GM21723 (cell line): ENCODE data around the gene EFL1.
A peak's percentile ranks its signal among the peaks of the same experiment; 100 is the strongest.
"Not testable (repeated sequence)": the region's sequence is repeated elsewhere in the genome, so short reads cannot be mapped to it uniquely, and the experiment has no call there.

ENCODE experiments used
- ATAC-seq: cut with Tn5 transposase; IDR thresholded peaks from one replicate; pipeline ENCODE4 v1.9.1; 2021; ENCODE audit warnings: mild to moderate bottlenecking, moderate library complexity; ENCODE audit not compliant: unreplicated experiment

The EFL1 gene

DNA sequence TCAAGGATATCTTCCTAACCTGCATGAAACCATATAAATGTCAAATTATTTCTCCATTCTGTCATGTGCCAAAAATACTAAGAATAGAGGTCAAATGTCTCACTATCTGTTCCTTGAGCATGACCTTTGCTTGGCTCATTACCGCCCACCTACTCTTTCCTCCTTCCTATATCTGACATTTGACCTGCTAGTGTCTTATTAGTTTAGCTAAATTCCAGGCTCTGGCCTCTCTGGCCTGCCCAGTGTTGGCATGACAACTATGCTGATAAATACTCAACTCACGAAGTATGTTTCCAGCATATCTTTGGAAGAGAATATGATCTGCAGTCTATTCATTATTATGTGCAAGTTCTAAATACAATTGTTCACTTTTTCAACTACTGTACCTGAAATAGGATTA, 58.0 kb downstream of the EFL1 start:
- ATAC-seq, result not testable (repeated sequence)

DNA sequence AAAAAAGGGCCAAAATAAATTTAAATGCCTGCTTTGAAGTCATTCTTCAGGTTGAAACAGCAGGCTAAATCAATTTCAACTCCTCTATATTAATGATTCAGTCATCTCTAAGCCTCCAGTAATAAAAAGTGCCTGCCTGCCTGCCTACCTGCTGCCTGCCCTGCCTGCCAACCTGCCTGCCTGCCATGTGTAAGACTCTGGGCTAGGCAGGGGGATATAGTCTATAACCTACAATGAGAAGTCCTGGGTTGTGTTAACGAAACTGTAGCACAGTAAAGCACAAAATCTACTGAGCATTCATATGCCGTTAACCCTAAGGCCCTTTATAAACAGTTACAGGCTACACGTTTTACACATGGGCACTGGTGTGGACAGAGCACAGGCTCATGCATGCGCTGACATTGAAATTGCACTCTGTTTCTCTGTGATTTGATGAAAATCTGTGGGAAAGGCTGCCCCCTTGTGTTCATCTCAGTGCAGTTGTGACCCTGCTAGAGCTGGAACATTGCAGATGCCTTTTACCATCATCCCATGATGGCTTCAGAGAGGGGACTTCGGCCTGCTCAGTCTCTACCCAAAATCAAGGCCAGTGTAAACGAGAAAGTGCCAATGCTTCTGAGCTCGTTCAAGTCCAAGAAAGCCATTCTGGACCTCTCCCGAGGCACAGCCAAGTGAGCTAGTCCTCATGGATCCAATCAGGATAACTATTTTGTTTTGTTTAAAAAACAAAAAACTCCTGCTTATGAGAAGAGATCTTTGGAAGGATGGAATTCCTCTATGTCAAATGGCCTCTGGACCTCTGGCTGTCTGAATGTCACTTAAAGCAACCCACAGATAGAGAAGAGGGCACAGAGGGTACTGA, 64.6 kb downstream of the EFL1 start:
- ATAC-seq, result peak; percentile 90

DNA sequence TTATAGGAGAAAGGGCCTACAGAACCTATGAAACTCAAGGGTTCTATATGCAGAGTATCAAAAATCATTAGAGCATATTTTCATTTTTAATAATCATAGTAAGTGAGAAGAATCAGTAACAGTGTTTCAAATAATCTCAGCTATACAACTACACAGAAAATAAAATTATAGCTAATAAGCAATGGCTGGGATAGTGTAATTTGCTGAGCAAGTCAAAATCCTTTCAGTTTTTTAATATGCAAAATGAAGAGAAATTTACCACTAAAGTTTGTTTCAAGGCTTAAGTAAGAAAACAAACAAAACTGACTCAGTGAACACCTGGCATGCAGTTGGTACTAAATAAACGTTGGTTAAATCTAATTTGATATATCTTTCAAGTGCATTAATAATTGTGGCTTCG, 66.2 kb downstream of the EFL1 start:
- no peak for ATAC-seq

DNA sequence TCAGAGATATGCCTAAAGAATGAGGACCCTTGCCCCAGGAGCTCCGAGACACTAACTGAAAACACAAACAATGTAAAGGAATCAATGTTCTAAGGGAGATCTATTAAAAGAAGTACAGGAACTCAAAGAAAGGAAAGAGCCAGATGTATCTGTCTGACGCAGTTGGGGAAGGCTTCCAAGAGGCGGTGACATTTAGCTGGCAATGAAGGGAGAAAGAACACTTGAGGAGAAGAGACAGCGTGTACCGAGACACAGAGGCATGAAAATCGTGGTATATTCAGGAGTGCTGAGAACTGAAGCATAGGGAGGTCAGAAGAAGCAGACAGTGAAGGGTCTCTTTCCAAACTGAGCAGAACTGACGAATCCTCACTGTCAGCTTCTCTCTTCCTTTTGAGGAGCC, 66.7 kb downstream of the EFL1 start:
- ATAC-seq, result not testable (repeated sequence)

DNA sequence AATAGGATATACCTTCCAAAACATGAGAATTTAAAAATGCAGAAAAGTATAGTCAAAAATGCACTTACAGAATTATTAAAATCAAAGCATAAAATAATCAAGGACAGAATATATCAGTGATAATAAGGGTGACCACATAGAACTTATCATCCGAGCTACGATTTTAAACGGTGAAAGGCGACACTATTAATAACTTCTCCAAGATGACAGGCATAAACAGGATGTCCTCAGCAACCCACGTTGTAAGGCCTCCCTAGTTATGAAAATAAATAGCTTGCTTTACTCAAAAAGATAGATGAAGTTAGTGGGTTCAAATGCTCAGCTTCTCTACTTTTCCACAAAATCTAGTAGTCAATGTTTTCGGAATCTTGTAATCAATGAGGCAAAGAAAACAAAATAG, 68.0 kb downstream of the EFL1 start:
- not testable (repeated sequence) for ATAC-seq

DNA sequence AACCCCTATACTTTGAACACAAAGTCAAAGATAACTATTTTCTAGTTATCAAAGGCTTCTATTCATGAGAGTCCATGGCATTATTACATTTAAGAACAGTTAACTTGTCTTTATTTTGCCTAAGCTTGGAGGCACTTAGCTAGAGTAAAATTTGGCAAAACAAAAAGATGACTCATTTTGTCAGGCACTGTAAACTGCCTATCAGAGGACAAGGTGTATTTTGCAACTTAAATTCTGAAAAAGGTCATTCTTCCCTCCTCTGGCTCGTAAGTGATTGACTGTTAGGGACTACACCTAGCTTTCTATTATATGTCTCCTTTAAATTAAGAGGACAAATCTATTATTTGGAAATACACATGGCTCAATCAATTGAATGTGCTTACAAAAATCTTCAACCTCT, 69.1 kb downstream of the EFL1 start:
- not testable (repeated sequence) for ATAC-seq

DNA sequence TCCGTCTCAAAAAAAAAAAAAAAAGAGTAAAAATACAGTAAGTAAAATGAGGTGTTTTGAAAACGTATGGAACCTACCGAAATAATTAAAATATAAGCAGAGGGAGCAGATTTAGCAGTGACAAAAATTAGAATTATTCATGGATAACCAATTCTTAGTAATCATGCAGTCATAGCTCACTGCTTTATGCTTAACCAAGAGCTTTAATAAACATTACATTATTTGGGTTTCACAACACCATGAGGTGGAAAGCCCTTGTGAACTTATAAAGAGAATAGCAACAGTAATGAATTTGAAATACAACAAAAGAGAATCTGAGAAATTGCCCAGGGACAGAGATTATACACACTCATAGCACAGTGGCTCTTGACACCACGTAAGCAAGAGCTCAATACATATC, 70.1 kb downstream of the EFL1 start:
- ATAC-seq, result not testable (repeated sequence)

DNA sequence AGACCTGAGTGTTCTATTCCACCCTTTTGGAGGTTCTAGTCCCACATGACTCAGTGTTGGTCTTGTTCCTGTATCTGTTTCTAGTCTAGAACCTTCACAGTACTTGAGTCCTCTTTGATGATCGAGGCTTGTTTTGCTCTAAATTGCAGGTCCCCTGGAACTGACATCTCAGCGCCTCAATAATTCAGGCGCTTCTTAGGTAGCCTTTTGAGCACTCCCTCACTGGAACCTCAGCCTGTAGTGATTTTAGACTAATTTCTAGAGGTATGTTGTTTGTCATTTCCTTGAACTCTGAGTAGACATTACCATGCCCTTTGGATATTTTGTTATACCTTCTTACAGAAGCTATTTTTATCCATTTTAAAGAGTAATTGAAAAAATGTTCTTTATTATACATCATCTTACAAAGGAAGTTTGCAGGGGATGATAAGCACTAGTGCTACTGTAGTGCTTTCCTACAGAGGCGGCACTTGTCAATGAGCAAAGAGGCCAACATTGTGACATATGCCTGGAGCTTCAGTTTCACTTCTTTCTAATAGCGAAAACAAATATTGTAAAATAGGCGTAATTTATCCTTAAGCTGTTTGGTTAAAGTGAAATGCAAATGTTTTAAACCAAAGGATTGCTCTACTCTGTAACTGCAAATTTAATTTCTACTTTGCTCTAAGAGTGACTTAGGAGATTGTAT, 75.7 kb downstream of the EFL1 start:
- ATAC-seq, result peak; percentile 90

DNA sequence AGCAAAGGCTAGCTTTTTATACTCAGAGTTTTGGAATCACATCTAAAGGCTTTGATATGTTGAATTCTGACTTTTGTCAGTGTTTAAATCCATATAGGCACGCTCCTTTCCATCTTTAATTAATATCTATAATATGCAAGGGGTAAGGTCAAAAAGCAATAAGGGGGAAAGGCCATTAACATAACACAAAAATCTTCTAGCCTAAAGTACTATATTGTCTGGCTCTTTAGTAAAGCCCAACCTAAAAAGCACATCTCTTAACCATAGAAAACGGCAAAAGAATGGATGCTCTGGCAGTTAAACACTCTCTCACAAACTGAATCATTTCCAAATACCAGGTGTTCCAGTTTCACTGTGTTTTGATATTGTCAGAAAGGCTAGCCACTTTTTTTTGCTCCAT, 76.4 kb downstream of the EFL1 start:
- ATAC-seq, result no peak

DNA sequence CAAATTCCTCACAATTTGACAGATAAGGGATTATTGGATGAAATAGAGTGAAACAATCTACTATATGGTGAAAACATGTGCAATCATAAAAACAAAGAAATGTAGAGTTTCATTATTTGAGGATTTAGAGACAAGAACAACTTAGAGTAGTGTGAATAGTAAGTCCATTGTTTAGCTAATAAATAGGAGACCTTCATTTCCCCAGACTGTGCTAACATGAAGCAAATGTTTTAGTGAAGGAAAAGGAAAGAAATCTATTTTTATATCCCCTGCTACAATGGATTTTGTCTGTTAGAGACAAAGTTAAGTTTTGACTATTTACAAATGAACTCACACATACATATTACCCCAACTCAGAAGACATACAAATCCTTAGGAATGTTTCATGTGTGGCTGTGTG, 77.8 kb downstream of the EFL1 start:
- ATAC-seq, result no peak

DNA sequence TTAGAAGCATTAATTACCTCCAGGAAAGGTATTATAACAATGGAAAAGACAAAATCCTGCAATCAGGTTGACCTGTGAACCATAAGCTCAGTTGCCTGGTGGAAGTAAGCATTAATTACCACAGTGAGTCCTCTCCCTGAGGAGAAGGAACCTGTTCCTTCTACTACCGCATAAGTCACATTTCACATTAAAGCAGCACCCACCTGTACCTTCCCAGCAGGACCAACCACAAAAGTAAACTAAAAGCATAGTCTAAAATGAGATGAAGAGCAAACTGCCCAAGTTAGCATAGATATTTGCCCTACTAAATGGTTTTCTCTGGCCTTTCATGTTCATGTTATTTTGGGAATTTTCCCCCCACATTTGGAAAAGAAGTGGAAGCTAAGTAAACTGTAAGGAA, 78.2 kb downstream of the EFL1 start:
- no peak for ATAC-seq

DNA sequence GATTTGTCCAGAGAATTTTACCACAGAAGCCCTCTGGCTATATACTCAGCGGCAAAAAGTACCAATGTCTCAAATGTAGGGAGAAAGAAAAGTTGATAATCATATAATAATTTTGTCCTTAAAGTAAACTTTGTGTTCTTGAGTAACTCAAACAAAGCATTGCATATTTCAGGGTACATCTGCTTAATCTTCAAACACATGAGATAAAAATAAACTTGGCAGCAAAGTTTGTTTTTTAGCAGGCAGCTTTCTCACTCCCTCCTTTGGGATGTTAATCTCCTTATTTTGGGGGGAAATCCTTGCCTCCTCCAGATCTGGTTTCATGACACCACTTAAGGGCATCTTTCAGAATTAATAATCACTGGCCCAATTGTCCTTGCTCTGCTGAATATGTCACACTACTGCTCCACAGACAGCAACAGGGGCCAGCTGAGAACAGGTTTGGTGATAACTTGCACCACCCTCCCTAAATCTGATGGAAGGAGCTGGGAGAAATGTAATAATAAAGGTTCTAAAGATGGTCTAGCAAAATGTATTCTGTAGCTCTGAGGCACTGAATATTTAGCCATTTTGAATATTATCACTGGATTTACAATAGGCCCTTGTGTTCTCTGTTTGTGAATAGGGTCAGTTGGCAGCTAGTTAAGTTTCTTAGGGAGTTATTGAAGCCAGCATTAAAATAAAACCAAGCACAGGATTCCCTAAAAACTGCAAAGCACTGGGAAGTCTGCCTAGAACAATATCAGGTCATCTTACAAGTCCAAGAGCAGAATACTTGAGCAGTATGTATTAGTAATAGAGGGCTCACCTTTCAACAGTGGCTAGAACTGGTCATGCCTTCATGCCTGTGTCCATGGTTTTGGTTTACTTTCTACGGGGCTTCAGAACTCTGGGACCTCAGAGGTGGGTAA, 79.2 kb downstream of the EFL1 start:
- no peak for ATAC-seq

DNA sequence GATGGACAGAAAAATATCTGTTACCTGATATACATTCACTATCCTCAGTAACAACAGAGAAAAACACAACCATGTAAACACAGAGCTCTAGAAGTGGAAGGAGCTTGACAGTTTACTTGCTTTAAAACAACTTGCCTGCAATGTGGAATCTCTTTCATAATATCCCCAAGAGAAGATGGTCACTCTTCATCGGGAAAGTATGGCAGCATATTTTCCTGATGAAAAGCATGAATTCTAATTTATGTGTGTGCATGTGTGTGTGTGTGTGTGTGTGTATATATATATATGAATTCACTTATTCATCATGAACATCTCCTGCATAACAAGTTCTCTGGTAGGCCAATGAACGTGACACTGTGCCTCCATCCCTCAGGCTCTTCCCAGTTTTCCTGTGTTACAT, 81.2 kb downstream of the EFL1 start:
- ATAC-seq, result no peak

DNA sequence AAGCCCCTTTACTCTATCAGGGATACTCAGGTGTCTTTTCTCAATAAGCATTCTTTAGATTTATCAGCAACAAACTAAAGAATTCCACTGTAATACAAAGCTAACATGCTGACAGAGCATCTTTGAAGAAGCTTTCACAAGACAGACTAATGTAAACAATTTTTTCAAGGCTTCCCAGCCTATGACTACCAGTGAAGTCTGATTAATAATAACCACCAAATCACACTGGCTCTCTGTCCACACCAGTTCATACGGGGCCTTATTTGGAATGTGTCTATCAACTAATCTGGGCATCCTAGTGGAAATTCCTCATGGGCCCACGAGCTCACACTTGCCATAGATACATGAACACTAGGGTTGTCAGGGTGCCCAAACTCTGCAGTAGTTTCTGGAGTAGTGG, 84.5 kb downstream of the EFL1 start:
- no peak for ATAC-seq

DNA sequence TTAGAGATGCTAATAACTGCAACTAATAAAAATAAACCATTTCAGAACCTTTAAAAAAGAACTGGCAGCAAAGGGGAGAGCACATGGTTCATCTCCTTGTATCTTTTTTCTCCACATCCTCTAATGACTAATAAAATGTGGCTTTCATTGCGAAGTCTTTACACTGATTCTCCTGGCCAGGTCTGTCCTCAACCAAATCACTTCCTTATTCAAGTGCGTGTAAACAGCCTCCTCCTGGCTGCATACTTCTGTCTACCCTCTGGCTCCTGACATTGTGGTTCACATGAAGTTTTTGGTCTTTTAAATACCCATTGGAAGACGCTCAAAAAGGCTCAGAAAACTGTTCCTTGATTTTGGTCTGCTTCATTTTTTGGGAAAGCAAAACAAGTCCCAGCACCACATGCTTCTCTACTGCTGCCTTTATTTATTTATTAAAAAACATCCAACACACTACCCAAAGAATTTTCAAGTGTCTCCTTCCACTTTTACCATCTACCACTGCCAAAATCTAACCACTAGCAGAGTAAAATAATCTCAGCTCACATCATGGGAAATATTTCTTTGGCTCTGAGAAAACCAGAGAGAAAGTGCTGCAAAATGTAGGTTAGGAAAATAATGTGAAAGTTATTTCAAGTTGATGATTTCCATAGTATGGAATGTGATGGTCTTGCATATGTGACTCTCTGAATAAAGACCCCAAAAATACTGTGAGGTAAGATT, 85.1 kb downstream of the EFL1 start:
- no peak for ATAC-seq

DNA sequence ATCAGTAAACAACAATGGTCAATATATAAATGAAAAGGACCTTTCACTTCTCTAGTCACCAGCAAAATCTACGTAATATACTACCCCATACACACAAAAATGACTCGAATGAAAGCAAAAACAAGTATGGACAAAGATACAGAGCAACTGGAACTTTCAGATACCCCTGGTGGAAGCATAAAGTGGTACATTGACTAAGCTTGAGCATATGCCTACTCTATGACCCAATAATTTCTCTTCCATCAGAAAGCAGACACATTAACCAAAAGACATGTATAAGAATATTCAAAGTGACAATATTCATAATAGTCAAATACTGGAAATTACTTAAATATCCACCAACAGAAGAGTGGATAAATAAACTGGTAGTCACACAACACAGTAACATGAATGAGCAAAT, 86.0 kb downstream of the EFL1 start:
- ATAC-seq, result no peak

DNA sequence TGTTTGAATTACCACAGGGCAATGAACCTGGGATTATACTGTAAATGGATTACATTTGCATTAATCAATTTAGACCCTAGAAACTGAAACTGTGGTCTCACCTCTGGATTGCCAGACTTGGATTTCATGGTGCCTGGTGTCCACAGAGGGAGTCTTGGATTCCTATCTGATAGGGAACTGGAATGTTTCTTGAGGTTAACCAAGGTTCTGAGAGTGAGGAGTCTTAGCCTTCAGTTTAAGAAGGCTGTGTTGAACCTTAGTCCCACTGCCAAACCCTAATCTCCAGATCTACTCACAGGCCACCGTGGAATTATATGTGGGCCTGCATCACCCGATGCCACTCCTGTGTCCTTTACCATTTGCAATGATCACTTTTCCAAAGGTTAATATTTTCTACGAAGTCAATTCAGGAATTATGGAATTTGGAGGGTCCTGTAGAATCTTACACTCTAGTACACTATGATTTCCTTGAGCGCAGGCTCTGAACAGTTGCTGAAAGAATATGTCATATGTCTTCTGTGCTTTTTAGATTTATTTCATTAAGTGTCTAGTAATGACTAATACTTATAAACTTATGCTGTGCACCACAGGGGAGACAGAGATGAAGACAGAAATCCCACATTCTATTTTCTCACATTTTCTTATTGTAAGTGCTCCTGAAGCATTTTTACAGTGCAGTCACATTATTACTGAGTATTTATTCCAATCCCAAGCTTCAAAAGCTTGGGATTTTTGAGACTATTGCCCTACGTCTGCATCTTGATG, 87.9 kb downstream of the EFL1 start:
- ATAC-seq, result no peak

DNA sequence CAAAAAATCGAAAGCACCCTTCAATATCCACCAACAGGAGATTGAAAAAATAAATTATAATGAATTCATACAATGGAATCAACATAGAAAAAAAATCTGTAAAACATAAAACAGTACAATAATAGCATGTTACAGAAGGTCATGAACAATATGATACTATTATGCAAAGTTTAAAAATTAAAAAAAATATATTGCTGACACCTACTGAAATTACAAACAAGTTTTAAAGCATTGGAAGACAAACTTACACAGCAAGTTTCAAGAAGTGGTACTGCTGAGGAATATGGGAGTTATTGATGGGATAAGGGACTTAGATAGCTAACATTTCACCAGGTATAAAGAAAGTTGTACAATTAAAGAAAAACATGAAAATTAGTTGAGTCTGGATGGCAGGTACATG, 89.4 kb downstream of the EFL1 start:
- no peak for ATAC-seq

DNA sequence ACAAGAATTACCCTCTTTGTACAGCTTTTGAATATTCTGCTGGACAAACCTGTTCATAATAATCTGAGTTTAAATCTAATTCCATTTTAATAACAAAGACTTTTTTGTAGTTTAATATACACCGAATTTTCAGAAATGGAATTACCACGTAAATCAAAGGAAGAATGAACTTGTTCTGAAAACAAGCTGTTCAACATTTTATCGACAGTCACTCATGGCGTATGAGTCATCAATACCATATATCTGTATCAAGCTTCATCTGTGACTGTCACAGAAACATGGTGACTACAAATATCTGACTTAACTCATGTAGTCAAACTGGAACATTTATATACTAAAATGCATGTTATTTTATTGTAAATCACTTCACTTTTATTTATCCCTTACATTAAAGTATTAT, 90.0 kb downstream of the EFL1 start:
- ATAC-seq, result no peak

DNA sequence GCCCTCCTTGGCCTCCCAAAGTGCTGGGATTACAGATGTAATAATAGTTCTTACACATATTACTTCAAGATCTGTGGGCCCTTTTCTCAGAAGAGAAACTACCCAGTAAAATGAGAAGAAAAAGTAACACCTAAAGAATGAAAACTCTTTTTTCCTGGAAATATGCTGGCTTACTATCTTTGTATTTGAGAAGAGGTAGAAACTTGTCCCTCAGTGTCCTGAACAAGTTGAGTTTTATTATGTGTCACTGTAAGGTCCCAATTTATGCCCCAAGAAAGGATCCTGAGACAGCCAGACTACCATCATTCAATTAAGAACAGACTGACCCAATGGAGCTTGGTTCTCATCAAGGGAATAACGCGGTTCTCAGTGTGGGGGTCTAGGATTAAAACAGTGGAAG, 93.8 kb downstream of the EFL1 start:
- no peak for ATAC-seq
